Measurements from ENCODE around the gene CTNND2. TPM values are rescaled to one million over a fixed set of nuclear protein-coding genes. Genes with fewer than 3 reads are reported as not detected.

The CTNND2 gene
- total and polyA plus RNA-seq, 10 of the 15 experiments (the other 5 are each of a cell fraction or from before 2014, with no cell fraction given) = 0.02 to 0.16 (median 0.04) TPM; not detected in 7

GRCh38 chr5:11385901-11386293 is 518.3 kb downstream of the CTNND2 start:
- intact Hi-C loops (cut with micrococcal nuclease; ENCODE audit: unreplicated experiment) (no loop called here), in situ Hi-C loops (cut with MboI) (no loop called here)
- ChIA-PET SMC1A (ENCODE audit: uncharacterized antibody, unreplicated experiment) (no interaction called here), RAD21 (ENCODE audit: unreplicated experiment) (no interaction called here), POLR2A (no interaction called here), CTCF (no interaction called here)
- Histone ChIP-seq H3K4me3 (no peak overlapping the region), H3K36me3 (ENCODE audit: control insufficient read depth in 2 of 2, insufficient read depth in 2 of 2, low read length in 1 of 2) (no peaks in the 10 kb centered on the region), H3K4me2 (ENCODE audit: control insufficient read depth, insufficient read depth) (no peak overlapping the region), H4K20me1 (ENCODE audit: control insufficient read depth, insufficient read depth) (no peaks in the 10 kb centered on the region), H3K4me1 (ENCODE audit: control insufficient read depth, insufficient read depth, low read length) (no peaks in the 10 kb centered on the region), H3K27ac (ENCODE audit: control insufficient read depth, insufficient read depth) (no peak overlapping the region), H3K9me3 (replicated peaks; ENCODE audit: control insufficient read depth, insufficient read depth, low read length) (no peaks in the 10 kb centered on the region), H2AFZ (ENCODE audit: control insufficient read depth, low read depth, low read length) (no peak overlapping the region), H3K9ac (ENCODE audit: control insufficient read depth, insufficient read depth, low read length) (no peak overlapping the region), H3K27me3 (replicated peaks in 1 of 2; ENCODE audit: control insufficient read depth in 2 of 2, insufficient read depth in 2 of 2, low read length in 1 of 2) (peaks cover 3 to 8% of the 10 kb centered on the region in 2 experiments; a peak in 3 of 4 replicates), H3K79me2 (ENCODE audit: control insufficient read depth, insufficient read depth, low read length) (no peaks in the 10 kb centered on the region)
- 0% methylated on average over 3 of the region's 3 CpGs for WGBS (ENCODE audit: insufficient coverage, insufficient replicate concordance, low lambda C conversion rate, missing lambda C conversion rate)
- BruUV-seq (replicated peaks) = no TSS peak
- FAIRE-seq = no peak
- ATAC-seq = no peak
- DNase-seq (ENCODE audit: low read depth, low spot score) = no peak
- no peak for TF ChIP-seq CUX1 (IDR thresholded peaks at IDR 0.05; ENCODE audit: insufficient replicate concordance, low read depth, low read length)
- TF ChIP-seq KDM1A (IDR thresholded peaks at IDR 0.05; ENCODE audit: borderline replicate concordance) = no peak
- no peak for TF ChIP-seq SRF (IDR thresholded peaks at IDR 0.05; ENCODE audit: low read depth in 2 of 2, low read length in 2 of 2)
- no peak for TF ChIP-seq TBL1XR1 (IDR thresholded peaks at IDR 0.05; ENCODE audit: low read depth, low read length)
- TF ChIP-seq TCF7 (IDR thresholded peaks at IDR 0.05; ENCODE audit: borderline replicate concordance) = no peak
- TF ChIP-seq KAT2A (conservative IDR thresholded peaks at IDR 0.05; ENCODE audit: control insufficient read depth, low read depth, low read length) = no peak
- no peak for TF ChIP-seq NFYB (IDR thresholded peaks at IDR 0.05; ENCODE audit: insufficient read depth, low read depth, low read length)
- no peak for TF ChIP-seq POLR2AphosphoS5 (IDR thresholded peaks at IDR 0.05; ENCODE audit: low read length)
- no peak for TF ChIP-seq TARDBP (IDR thresholded peaks at IDR 0.05; ENCODE audit: borderline replicate concordance)
- TF ChIP-seq SIN3A (IDR thresholded peaks at IDR 0.05; ENCODE audit: low read depth, low read length) = no peak
- TF ChIP-seq PKNOX1 (IDR thresholded peaks at IDR 0.05) = no peak
- TF ChIP-seq NRF1 (conservative IDR thresholded peaks at IDR 0.05; ENCODE audit: low read depth, low read length) = no peak
- TF ChIP-seq E2F8 (IDR thresholded peaks at IDR 0.05; ENCODE audit: low read depth, partially characterized antibody) = no peak
- TF ChIP-seq MLLT1 (IDR thresholded peaks at IDR 0.05) = no peak

Measured in GM12878 (cell line).